Measurements from ENCODE around the gene KRT8. TPM values are rescaled to one million over a fixed set of nuclear protein-coding genes. Genes with fewer than 3 reads are reported as not detected.

Gene KRT8
- total RNA-seq, 1 donor = 57.0 TPM

GRCh38 chr12:52917800-52918199, 12.9 kb upstream of the KRT8 start:
- no peak overlapping the region for H3K4me3 ChIP-seq (ENCODE audit: low read depth, low read length)
- no peak for DNase-seq (ENCODE audit: low read depth)
- TF ChIP-seq, protein P1, sequence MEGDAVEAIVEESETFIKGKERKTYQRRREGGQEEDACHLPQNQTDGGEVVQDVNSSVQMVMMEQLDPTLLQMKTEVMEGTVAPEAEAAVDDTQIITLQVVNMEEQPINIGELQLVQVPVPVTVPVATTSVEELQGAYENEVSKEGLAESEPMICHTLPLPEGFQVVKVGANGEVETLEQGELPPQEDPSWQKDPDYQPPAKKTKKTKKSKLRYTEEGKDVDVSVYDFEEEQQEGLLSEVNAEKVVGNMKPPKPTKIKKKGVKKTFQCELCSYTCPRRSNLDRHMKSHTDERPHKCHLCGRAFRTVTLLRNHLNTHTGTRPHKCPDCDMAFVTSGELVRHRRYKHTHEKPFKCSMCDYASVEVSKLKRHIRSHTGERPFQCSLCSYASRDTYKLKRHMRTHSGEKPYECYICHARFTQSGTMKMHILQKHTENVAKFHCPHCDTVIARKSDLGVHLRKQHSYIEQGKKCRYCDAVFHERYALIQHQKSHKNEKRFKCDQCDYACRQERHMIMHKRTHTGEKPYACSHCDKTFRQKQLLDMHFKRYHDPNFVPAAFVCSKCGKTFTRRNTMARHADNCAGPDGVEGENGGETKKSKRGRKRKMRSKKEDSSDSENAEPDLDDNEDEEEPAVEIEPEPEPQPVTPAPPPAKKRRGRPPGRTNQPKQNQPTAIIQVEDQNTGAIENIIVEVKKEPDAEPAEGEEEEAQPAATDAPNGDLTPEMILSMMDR (IDR thresholded peaks at IDR 0.05; ENCODE audit: insufficient read depth, low read depth, low read length) = no peak

DNA sequence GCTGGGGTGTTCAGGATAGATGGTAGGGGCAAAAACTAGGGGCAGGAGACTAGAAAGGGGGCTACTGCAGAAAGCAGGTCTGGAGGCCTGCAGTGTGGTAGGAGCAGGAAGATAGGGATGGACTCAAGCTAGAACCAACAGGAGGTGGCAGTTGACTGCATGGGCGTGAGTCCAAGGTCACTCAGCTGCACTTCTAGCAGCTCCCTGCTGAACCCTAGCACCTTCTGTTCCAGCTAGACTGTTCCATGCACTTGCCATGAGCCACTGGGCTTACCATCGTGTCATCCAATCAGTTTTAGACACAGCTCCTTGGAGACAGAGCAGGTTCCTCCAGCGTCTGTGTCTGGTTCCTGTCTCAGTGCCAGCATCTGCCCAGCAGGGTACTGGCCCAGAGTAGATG, 11.3 kb upstream of the KRT8 start:
- no peak for DNase-seq (ENCODE audit: low read depth)
- TF ChIP-seq, protein P1 (IDR thresholded peaks at IDR 0.05; ENCODE audit: insufficient read depth, low read depth, low read length) = no peak
- H3K4me3 ChIP-seq (ENCODE audit: low read depth, low read length) = no peak overlapping the region

DNA sequence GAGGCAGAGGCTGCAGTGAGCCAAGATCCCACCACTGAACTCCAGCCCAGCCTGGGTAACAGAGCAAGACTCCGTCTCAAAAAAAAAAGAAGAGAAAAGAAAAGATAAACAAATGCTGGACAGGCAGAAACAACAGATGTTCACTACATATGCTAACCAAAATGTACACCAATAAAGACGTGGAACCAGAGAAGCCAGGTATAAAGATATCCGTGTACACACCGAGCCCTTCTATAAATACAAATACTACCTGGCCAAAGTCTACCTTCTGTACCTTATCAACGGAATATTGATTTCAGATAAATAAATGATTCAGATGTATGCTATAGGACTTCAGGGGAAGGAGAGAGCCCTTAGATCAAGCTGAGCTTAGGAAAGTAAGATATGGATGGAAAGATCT, 10.8 kb upstream of the KRT8 start:
- no peak overlapping the region for H3K4me3 ChIP-seq (ENCODE audit: low read depth, low read length)
- DNase-seq (ENCODE audit: low read depth) = no peak
- TF ChIP-seq, protein P1 (IDR thresholded peaks at IDR 0.05; ENCODE audit: insufficient read depth, low read depth, low read length) = no peak

DNA sequence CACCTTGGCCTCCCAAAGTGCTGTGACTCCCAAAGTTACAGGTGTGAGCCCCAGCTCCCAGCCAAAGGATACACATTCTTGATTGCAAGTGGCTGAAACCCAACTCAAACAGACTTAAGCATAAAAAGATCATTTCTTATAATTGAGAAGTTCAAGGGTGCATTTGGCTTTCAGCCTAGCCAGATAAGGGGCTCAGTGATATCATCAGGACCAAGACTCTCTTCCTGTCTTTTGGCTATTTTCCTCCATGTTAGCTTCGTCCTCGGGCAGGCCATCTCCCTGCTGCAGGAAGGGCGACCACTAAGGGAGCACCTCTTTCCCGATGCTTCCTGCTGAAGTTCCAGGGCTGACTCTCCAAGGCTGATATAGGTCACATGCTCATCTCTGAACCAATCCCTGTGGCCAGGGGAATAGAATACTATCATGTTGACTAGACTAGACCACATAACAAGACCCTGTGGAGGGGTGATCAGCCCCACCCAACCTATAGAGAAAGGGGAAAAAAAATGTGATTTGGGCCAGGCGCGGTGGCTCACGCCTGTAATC, 9.8 kb upstream of the KRT8 start:
- no peak overlapping the region for H3K4me3 ChIP-seq (ENCODE audit: low read depth, low read length)
- DNase-seq (ENCODE audit: low read depth) = no peak
- TF ChIP-seq, protein P1 (IDR thresholded peaks at IDR 0.05; ENCODE audit: insufficient read depth, low read depth, low read length) = no peak

- H3K4me3 ChIP-seq (ENCODE audit: low read depth, low read length) = no peak overlapping the region
- no peak for DNase-seq (ENCODE audit: low read depth)
- TF ChIP-seq, protein P1 (IDR thresholded peaks at IDR 0.05; ENCODE audit: insufficient read depth, low read depth, low read length) = no peak
Measured at GRCh38 chr12:52913431-52913821, 8.6 kb upstream of the KRT8 start.

DNA sequence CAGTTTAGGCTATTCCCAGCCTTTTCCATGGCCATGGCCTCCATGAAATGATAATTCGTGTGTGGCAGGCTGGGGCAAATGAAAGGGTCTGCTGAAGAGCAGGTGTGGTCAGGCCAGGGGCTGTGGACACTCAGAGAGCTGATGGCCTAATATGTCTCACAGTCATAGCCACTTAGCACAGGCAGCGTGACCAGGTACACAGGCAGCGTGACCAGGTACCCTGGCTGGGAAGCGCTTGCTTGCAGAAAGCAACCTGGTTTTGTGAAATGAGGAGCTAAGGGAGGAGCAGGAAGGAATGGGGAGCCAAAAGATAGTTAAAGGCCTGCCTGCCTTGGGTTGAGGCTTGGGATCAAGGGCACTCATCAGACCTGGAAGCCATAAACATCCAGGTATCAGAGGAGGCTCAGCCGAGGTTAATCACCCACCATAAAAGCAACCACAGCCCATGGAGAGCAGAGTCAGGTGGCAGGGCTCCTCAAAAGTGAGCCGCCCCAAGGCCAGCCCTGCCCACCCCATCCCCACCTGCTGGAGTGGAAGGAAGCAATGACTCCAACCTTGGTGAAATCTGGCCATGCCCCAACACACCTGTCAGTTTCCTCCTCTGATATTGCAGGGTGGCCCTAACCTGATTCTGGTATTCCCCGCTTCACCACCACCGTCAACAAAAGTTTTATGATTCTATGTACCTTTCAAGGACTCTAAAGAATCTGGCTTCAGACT, 8.0 kb upstream of the KRT8 start:
- no peak for DNase-seq (ENCODE audit: low read depth)
- no peak overlapping the region for H3K4me3 ChIP-seq (ENCODE audit: low read depth, low read length)
- TF ChIP-seq, protein P1 (IDR thresholded peaks at IDR 0.05; ENCODE audit: insufficient read depth, low read depth, low read length) = no peak
